IMR-90 (cell line): ENCODE data around the gene PALS2. TPM values are rescaled to one million over a fixed set of nuclear protein-coding genes. Genes with fewer than 3 reads are reported as not detected.

Experiments used
- ATAC-seq: fragments of 200-7000 bp; cut with Tn5 transposase; 2 replicates; pipeline ENCODE4 v1.9.1; 2020; ENCODE audit warnings: low read depth, mild to moderate bottlenecking, moderate library complexity
- BruUV-seq: library from RNA; stranded (reverse); fragments of 400-500 nt; replicated peaks from 2 replicates; lab custom pipeline; 2021; lab: Mats Ljungman, UMichigan
- CTCF ChIA-PET: fragments of 300-600 bp; formaldehyde crosslinking; extraction: SDS; loops from one replicate; lab custom pipeline; 2021; ENCODE audit warnings: antibody characterized with exemption; lab: Yijun Ruan, JAX
- POLR2A ChIA-PET: fragments of 300-600 bp; sonication (Branson Sonifier 250); formaldehyde crosslinking; loops from one replicate; lab custom pipeline; 2022; ENCODE audit warnings: antibody characterized with exemption; ENCODE audit not compliant: unreplicated experiment; lab: Charles Lee
- DNase-seq: peaks from one replicate; pipeline ENCODE4 v3.0.0; 2013
- H2AFZ ChIP-seq: replicated peaks from 2 replicates; pipeline ENCODE3; 2013; ENCODE audit warnings: low read length, mild to moderate bottlenecking; ENCODE audit not compliant: poor library complexity
- H2AK5ac ChIP-seq: 2 replicates; pipeline ENCODE4 v1.6.1; 2013; ENCODE audit warnings: low read depth, low read length, inconsistent platforms
- H2AK9ac ChIP-seq: replicated peaks from 2 replicates; pipeline ENCODE3; 2013; ENCODE audit warnings: mild to moderate bottlenecking, low read depth, low read length, moderate library complexity; ENCODE audit not compliant: poor library complexity
- H2BK120ac ChIP-seq: 2 replicates; pipeline ENCODE4 v1.6.1; 2013; ENCODE audit warnings: low read depth, low read length, inconsistent platforms
- H2BK15ac ChIP-seq: 3 replicates; pipeline ENCODE4 v1.6.1; 2013; ENCODE audit warnings: low read depth, low read length, inconsistent platforms
- H2BK20ac ChIP-seq: 2 replicates; pipeline ENCODE4 v1.6.1; 2013; ENCODE audit warnings: low read depth, mild to moderate bottlenecking, inconsistent platforms, low read length, moderate library complexity
- H2BK5ac ChIP-seq: 2 replicates; pipeline ENCODE4 v1.6.1; 2013; ENCODE audit warnings: mild to moderate bottlenecking, low read depth, low read length, inconsistent platforms; ENCODE audit not compliant: poor library complexity, severe bottlenecking
- H3K14ac ChIP-seq: replicated peaks from 2 replicates; pipeline ENCODE4 v1.6.1; 2013; ENCODE audit warnings: low read depth, low read length, inconsistent platforms
- H3K18ac ChIP-seq: 2 replicates; pipeline ENCODE4 v1.6.1; 2013; ENCODE audit warnings: low read depth, low read length, control low read depth
- H3K23ac ChIP-seq: 2 replicates; pipeline ENCODE4 v1.6.1; 2013; ENCODE audit warnings: low read depth, low read length, inconsistent platforms
- H3K27ac ChIP-seq: 2 replicates; pipeline ENCODE4 v1.5.1; 2013; ENCODE audit warnings: mild to moderate bottlenecking, control low read depth, low read length; ENCODE audit not compliant: insufficient read depth
- H3K27me3 ChIP-seq: 2 replicates; pipeline ENCODE4 v1.6.1; 2013; ENCODE audit warnings: low read length; ENCODE audit not compliant: control insufficient read depth, insufficient read depth
- H3K36me3 ChIP-seq: 2 replicates; pipeline ENCODE4 v1.6.1; 2013; ENCODE audit warnings: low read length, mixed read lengths; ENCODE audit not compliant: control insufficient read depth, insufficient read depth
- H3K4ac ChIP-seq: 2 replicates; pipeline ENCODE4 v1.6.1; 2013; ENCODE audit warnings: low read depth, low read length, inconsistent platforms
- H3K4me1 ChIP-seq: 2 replicates; pipeline ENCODE4 v1.6.1; 2013; ENCODE audit warnings: low read length, mixed read lengths; ENCODE audit not compliant: control insufficient read depth, insufficient read depth
- H3K4me2 ChIP-seq: 2 replicates; pipeline ENCODE4 v1.6.1; 2013; ENCODE audit warnings: low read depth, mild to moderate bottlenecking, control low read depth, low read length, moderate library complexity
- H3K4me3 ChIP-seq: 2 replicates; pipeline ENCODE4 v1.5.1; 2013; ENCODE audit warnings: low read depth, mild to moderate bottlenecking, control low read depth, low read length, moderate library complexity; ENCODE audit not compliant: insufficient read depth
- H3K56ac ChIP-seq: 2 replicates; pipeline ENCODE4 v1.6.1; 2013; ENCODE audit warnings: low read length, inconsistent platforms; ENCODE audit not compliant: insufficient read depth; ENCODE audit errors: extremely low read depth
- H3K79me1 ChIP-seq, 2 experiments: 2 replicates each; pipeline ENCODE4 v1.6.1; 2013; ENCODE audit warnings: low read length in 2 of 2, inconsistent platforms in 1 of 2, low read depth in 1 of 2
- H3K9ac ChIP-seq: 2 replicates; pipeline ENCODE4 v1.6.1; 2013; ENCODE audit warnings: low read depth, low read length, control low read depth
- H3K9me1 ChIP-seq: 2 replicates; pipeline ENCODE4 v1.6.1; 2013; ENCODE audit warnings: low read length, inconsistent platforms; ENCODE audit not compliant: insufficient read depth
- H3K9me3 ChIP-seq: 2 replicates; pipeline ENCODE4 v1.6.1; 2013; ENCODE audit warnings: low read length; ENCODE audit not compliant: control insufficient read depth, insufficient read depth
- H4K20me1 ChIP-seq: 2 replicates; pipeline ENCODE4 v1.6.1; 2013; ENCODE audit warnings: low read length, inconsistent platforms; ENCODE audit not compliant: insufficient read depth
- H4K5ac ChIP-seq: 2 replicates; pipeline ENCODE4 v1.6.1; 2013; ENCODE audit warnings: mild to moderate bottlenecking, low read depth, low read length, control low read depth
- H4K8ac ChIP-seq, 2 experiments: 2 replicates each; pipeline ENCODE4 v1.6.1; 2013; ENCODE audit warnings: low read depth in 2 of 2, low read length in 2 of 2, control low read depth in 1 of 2, inconsistent platforms in 1 of 2
- H4K91ac ChIP-seq: 2 replicates; pipeline ENCODE4 v1.6.1; 2013; ENCODE audit warnings: low read depth, low read length, inconsistent platforms; ENCODE audit not compliant: insufficient read depth
- CHD1 ChIP-seq: IDR thresholded peaks from 2 replicates; pipeline ENCODE4 v1.6.1; 2012; ENCODE audit warnings: low read depth, low read length, improper control_type of control experiment
- MAFK ChIP-seq: IDR thresholded peaks from 2 replicates; pipeline ENCODE4 v1.6.1; 2012; ENCODE audit warnings: low read depth, low read length, improper control_type of control experiment
- MAZ ChIP-seq: IDR thresholded peaks from 2 replicates; pipeline ENCODE4 v1.6.1; 2012; ENCODE audit warnings: low read depth, mild to moderate bottlenecking, low read length, improper control_type of control experiment, moderate library complexity, borderline replicate concordance
- POLR2A ChIP-seq: IDR thresholded peaks from 2 replicates; pipeline ENCODE4 v1.6.1; 2012; ENCODE audit warnings: mild to moderate bottlenecking, low read depth, low read length
- RCOR1 ChIP-seq: IDR thresholded peaks from 2 replicates; pipeline ENCODE4 v1.6.1; 2012; ENCODE audit warnings: mild to moderate bottlenecking, low read length, improper control_type of control experiment; ENCODE audit not compliant: insufficient replicate concordance
- RFX5 ChIP-seq: IDR thresholded peaks from 2 replicates; pipeline ENCODE4 v1.8.0; 2012; ENCODE audit warnings: low read depth, mild to moderate bottlenecking, low read length, moderate library complexity
- WGBS, 2 experiments: methylation state at CpG; one replicate each; pipeline versions ENCODE4 v1.1.5 to v1.1.7; 2013; ENCODE audit warnings: missing lambda C conversion rate in 2 of 2; ENCODE audit not compliant: insufficient read length in 1 of 2; ENCODE audit errors: extremely low coverage in 2 of 2; 5-methylcytosine and 5-hydroxymethylcytosine counted together
- dilution Hi-C: fragments of 300-500 bp; cut with HindIII; formaldehyde crosslinking; loops from one replicate; pipeline ENCODE4 v1.14.3; 2018; ENCODE audit warnings: low sequenced_read_pairs; ENCODE audit not compliant: unreplicated experiment
- in situ Hi-C: fragments of 300-500 bp; cut with MboI; formaldehyde crosslinking; loops from 3 replicates; pipeline ENCODE4 v1.14.3; 2019; ENCODE audit warnings: low sequenced_read_pairs, inconsistent platforms, mixed read lengths
- intact Hi-C: fragments of 100-400 bp; cut with micrococcal nuclease; formaldehyde crosslinking; loops from 2 replicates; pipeline ENCODE4 v1.10.0; 2022
- polyA plus RNA-seq, 3 experiments: library from polyadenylated mRNA; depleted of rRNA; stranded (reverse); fragments of >200 nt; gene quantifications; 2 replicates each; pipeline ENCODE4 v1.2.3, GENCODE V29; 2012; ENCODE audit warnings: low replicate concordance in 1 of 3
- total RNA-seq: library from RNA; depleted of rRNA; stranded (reverse); fragments of >200 nt; gene quantifications from 2 replicates; pipeline ENCODE4 v1.2.3, GENCODE V29; 2012

PALS2 gene
- total and polyA plus RNA-seq, 2 of the 4 experiments (the other 2 are of a cell fraction), result 8.8 to 15.4 TPM

- Histone ChIP-seq H3K18ac (no peak overlapping the region), H2BK5ac (no peak overlapping the region), H2BK15ac (no peak overlapping the region), H3K9me3 (no peaks in the 10 kb centered on the region), H3K4me3 (no peak overlapping the region), H3K9me1 (no peaks in the 10 kb centered on the region), H2AFZ (no peak overlapping the region), H3K4ac (no peak overlapping the region), H2BK20ac (no peak overlapping the region), H3K4me2 (no peak overlapping the region), H3K23ac (no peak overlapping the region), H3K9ac (no peak overlapping the region), H3K56ac (no peak overlapping the region), H4K5ac (no peak overlapping the region), H3K4me1 (0 out of 2 replicates have a peak, but pooled peaks cover 2% of the 10 kb centered on the region), H2AK5ac (no peak overlapping the region), H3K14ac (no peak overlapping the region), H3K27me3 (peaks cover 33% of the 10 kb centered on the region), H4K8ac (no peak overlapping the region), H3K36me3 (no peaks in the 10 kb centered on the region), H3K79me1 (peaks cover 10 to 15% of the 10 kb centered on the region in 2 experiments; a peak in 3 of 4 replicates), H2AK9ac (no peak overlapping the region), H4K91ac (no peak overlapping the region), H2BK120ac (no peak overlapping the region), H4K20me1 (no peaks in the 10 kb centered on the region), H3K27ac (no peak overlapping the region)
- ChIA-PET POLR2A (no interaction called here), CTCF (no interaction called here)
- intact Hi-C loops (loop anchor here (5.0 to 10.0 kb wide), 3 partner anchors 169 to 856 kb away; partner anchors contain the start of genes OSBPL3 and STK31), in situ Hi-C loops (loop anchor here (10.0 kb wide), 2 partner anchors 94 to 534 kb away; no protein-coding TSS in a partner anchor), dilution Hi-C loops (no loop called here)
- DNase-seq (no peak), ATAC-seq (no peak)
- BruUV-seq, result no TSS peak
- no peak for TF ChIP-seq MAFK
- no peak for TF ChIP-seq RCOR1
- no peak for TF ChIP-seq POLR2A
- no peak for TF ChIP-seq CHD1
- TF ChIP-seq RFX5, result no peak
- TF ChIP-seq MAZ, result no peak
- WGBS, 2 experiments, result 0% methylated on average over 1 of the region's 2 CpGs; no CpG with 5 or more reads in 1 of the 2 experiments
Observed at GRCh38 chr7:24570983-24571382, 2.3 kb upstream of the PALS2 start.
